ENCODE measurements around the gene TNFRSF19. TPM values are rescaled to one million over a fixed set of nuclear protein-coding genes. Genes with fewer than 3 reads are reported as not detected.

TNFRSF19 gene
- total and polyA plus RNA-seq, 5 donors from 2014 or later: 1.3 to 5.6 (median 1.6) TPM

DNA sequence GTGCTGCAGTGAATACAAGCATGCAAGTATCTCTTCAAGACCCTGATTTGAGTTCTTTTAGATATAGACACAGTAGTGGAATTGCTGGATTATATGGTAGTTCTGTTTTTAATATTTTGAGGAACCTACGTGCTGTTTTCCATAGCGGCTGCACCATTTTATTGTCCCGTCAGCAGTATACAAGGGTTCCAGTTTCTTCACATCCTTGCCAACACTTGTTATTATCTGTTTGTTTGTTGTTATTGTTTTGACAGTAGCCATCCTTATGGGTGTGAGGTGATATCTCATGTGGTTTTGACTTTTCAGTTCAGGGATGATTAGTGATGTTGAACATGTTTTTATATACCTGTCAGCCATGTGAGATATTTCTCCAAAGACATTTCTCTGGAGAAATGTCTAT lies 53.2 kb downstream of the TNFRSF19 start:
- no peak for DNase-seq
- Mint-ChIP-seq H3K4me1 (peaks cover 0 to 2% (median 0%) of the 10 kb centered on the region in 4 donors), H3K27me3 (peaks cover 4% of the 10 kb centered on the region), H3K4me3 (no peak overlapping the region), H3K27ac (no peak overlapping the region), H3K9me3 (no peaks in the 10 kb centered on the region), H3K36me3 (no peaks in the 10 kb centered on the region)
- no peak for ATAC-seq (ENCODE audit: low read depth in 2 of 2)
- H3K27ac ChIP-seq (ENCODE audit: insufficient read depth, low read length, poor library complexity, severe bottlenecking): no peak overlapping the region
- H3K9me3 ChIP-seq (ENCODE audit: control insufficient read depth in 2 of 2, low read length in 2 of 2): no peaks in the 10 kb centered on the region
- H3K4me3 ChIP-seq (ENCODE audit: low read depth, low read length): no peak overlapping the region
- H3K27me3 ChIP-seq (ENCODE audit: control insufficient read depth, insufficient read depth, low read length): peaks cover 3% of the 10 kb centered on the region
- no peaks in the 10 kb centered on the region for H3K36me3 ChIP-seq (ENCODE audit: control insufficient read depth, insufficient read depth, low read length)
- no peaks in the 10 kb centered on the region for H3K4me1 ChIP-seq (ENCODE audit: control insufficient read depth, insufficient read depth, low read length, poor library complexity, severe bottlenecking)

DNA sequence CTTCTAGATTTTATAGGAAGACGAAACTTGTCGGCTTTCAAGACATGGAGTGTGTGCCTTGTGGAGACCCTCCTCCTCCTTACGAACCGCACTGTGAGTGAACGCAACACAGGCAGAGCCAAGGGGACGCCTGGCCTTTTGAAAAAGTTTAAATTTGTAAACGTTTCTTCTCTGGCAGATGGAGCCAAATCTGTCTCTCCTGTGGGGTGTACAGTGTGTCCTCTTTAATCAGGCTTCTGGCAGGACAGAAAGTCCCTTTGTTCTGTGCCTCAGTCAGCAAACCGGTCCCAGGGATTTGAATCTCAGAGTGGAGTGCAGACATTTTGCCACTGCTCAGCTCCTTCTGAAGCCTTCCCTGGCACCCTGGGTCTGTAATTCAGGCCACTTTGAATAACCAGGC lies 56.5 kb downstream of the TNFRSF19 start:
- Mint-ChIP-seq H3K4me1 (peaks cover 0 to 2% (median 0%) of the 10 kb centered on the region in 4 donors), H3K27me3 (peaks cover 5% of the 10 kb centered on the region), H3K36me3 (no peaks in the 10 kb centered on the region), H3K27ac (no peak overlapping the region), H3K9me3 (no peaks in the 10 kb centered on the region), H3K4me3 (no peak overlapping the region)
- ATAC-seq (ENCODE audit: low read depth in 2 of 2): no peak
- no peak for DNase-seq
- H3K36me3 ChIP-seq (ENCODE audit: control insufficient read depth, insufficient read depth, low read length): no peaks in the 10 kb centered on the region
- H3K27ac ChIP-seq (ENCODE audit: insufficient read depth, low read length, poor library complexity, severe bottlenecking): no peak overlapping the region
- no peaks in the 10 kb centered on the region for H3K9me3 ChIP-seq (ENCODE audit: control insufficient read depth in 2 of 2, low read length in 2 of 2)
- H3K4me1 ChIP-seq (ENCODE audit: control insufficient read depth, insufficient read depth, low read length, poor library complexity, severe bottlenecking): no peaks in the 10 kb centered on the region
- peaks cover 3% of the 10 kb centered on the region for H3K27me3 ChIP-seq (ENCODE audit: control insufficient read depth, insufficient read depth, low read length)
- H3K4me3 ChIP-seq (ENCODE audit: low read depth, low read length): no peak overlapping the region

DNA sequence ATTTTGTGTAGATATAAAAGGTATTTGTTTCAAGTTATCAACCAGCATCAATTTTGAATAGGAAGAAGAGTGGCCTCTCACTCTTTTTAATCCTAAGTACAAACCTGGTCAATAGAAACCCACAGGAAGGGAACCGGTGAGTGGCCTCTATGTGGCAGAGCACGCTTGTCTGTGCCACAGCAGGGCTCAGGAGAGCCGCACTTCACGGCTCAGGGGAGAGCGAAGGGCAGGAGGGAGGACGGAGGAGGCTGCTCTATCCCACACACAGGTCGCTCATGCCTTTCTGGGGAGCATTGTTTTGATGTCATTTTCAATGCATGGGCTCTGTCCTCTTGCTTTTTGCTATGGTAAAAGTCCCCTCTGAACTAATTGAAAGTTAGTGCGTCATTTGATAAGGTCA lies 57.2 kb downstream of the TNFRSF19 start:
- Mint-ChIP-seq H3K36me3 (no peaks in the 10 kb centered on the region), H3K4me3 (no peak overlapping the region)

DNA sequence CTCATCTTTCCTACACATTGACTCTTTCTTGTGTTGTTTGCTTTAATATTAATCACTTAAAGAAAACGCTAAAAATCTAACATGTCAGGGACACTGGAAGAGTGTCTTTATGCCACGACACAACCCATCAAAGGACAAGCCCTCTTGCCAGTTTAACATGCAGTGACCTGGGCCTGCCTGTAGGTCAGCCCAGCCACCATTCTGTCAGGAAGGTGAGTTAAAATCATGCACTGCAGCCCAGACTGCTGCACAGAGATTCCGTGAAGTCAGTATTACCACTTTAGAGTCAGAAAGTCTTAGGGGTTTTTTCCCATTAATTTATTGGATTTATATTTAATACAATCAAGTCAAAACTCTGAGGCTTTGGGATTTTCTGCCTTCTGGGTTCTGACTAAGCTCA lies 58.0 kb downstream of the TNFRSF19 start:
- Mint-ChIP-seq H3K27me3 (peaks cover 9% of the 10 kb centered on the region), H3K27ac (no peak overlapping the region), H3K9me3 (no peaks in the 10 kb centered on the region), H3K4me1 (peaks cover 0 to 2% (median 0%) of the 10 kb centered on the region in 4 donors), H3K4me3 (no peak overlapping the region), H3K36me3 (no peaks in the 10 kb centered on the region)
- Histone ChIP-seq H3K9me3 (ENCODE audit: control insufficient read depth in 2 of 2, low read length in 2 of 2) (no peaks in the 10 kb centered on the region), H3K27me3 (ENCODE audit: control insufficient read depth, insufficient read depth, low read length) (peaks cover 3% of the 10 kb centered on the region), H3K27ac (ENCODE audit: insufficient read depth, low read length, poor library complexity, severe bottlenecking) (no peak overlapping the region), H3K4me3 (ENCODE audit: low read depth, low read length) (no peak overlapping the region), H3K4me1 (ENCODE audit: control insufficient read depth, insufficient read depth, low read length, poor library complexity, severe bottlenecking) (no peaks in the 10 kb centered on the region), H3K36me3 (ENCODE audit: control insufficient read depth, insufficient read depth, low read length) (no peaks in the 10 kb centered on the region)
- no peak for ATAC-seq (ENCODE audit: low read depth in 2 of 2)
- no peak for DNase-seq

More for the DNA sequence above, 57.2 kb downstream of the TNFRSF19 start:
- Mint-ChIP-seq H3K4me1 (peaks cover 0 to 2% (median 0%) of the 10 kb centered on the region in 4 donors), H3K9me3 (no peaks in the 10 kb centered on the region), H3K27me3 (peaks cover 6% of the 10 kb centered on the region), H3K27ac (peak overlapping the region in 1 of 3 donors; percentile 2)
- ATAC-seq (ENCODE audit: low read depth in 2 of 2) (no peak), DNase-seq (no peak)
- no peaks in the 10 kb centered on the region for H3K36me3 ChIP-seq (ENCODE audit: control insufficient read depth, insufficient read depth, low read length)
- no peaks in the 10 kb centered on the region for H3K9me3 ChIP-seq (ENCODE audit: control insufficient read depth in 2 of 2, low read length in 2 of 2)
- peaks cover 3% of the 10 kb centered on the region for H3K27me3 ChIP-seq (ENCODE audit: control insufficient read depth, insufficient read depth, low read length)
- H3K4me3 ChIP-seq (ENCODE audit: low read depth, low read length): no peak overlapping the region
- no peaks in the 10 kb centered on the region for H3K4me1 ChIP-seq (ENCODE audit: control insufficient read depth, insufficient read depth, low read length, poor library complexity, severe bottlenecking)
- no peak overlapping the region for H3K27ac ChIP-seq (ENCODE audit: insufficient read depth, low read length, poor library complexity, severe bottlenecking)

- H3K4me1 ChIP-seq (ENCODE audit: control insufficient read depth, insufficient read depth, low read length, poor library complexity, severe bottlenecking): no peaks in the 10 kb centered on the region
- Mint-ChIP-seq H3K36me3 (no peaks in the 10 kb centered on the region), H3K27me3 (peaks cover 9% of the 10 kb centered on the region), H3K4me3 (no peak overlapping the region), H3K27ac (no peak overlapping the region), H3K4me1 (no peaks in the 10 kb centered on the region), H3K9me3 (no peaks in the 10 kb centered on the region)
- H3K27ac ChIP-seq (ENCODE audit: insufficient read depth, low read length, poor library complexity, severe bottlenecking): no peak overlapping the region
- DNase-seq: no peak
- no peaks in the 10 kb centered on the region for H3K36me3 ChIP-seq (ENCODE audit: control insufficient read depth, insufficient read depth, low read length)
- ATAC-seq (ENCODE audit: low read depth in 2 of 2): no peak
- peaks cover 3% of the 10 kb centered on the region for H3K27me3 ChIP-seq (ENCODE audit: control insufficient read depth, insufficient read depth, low read length)
- H3K9me3 ChIP-seq (ENCODE audit: control insufficient read depth in 2 of 2, low read length in 2 of 2): no peaks in the 10 kb centered on the region
- no peak overlapping the region for H3K4me3 ChIP-seq (ENCODE audit: low read depth, low read length)
Observed at GRCh38 chr13:23628765-23629565, 58.8 kb downstream of the TNFRSF19 start.

- H3K27ac ChIP-seq (ENCODE audit: insufficient read depth, low read length, poor library complexity, severe bottlenecking): no peak overlapping the region
Observed at GRCh38 chr13:23629566-23630272, 59.5 kb downstream of the TNFRSF19 start.

GRCh38 chr13:23630349-23631093 lies 60.3 kb downstream of the TNFRSF19 start:
- DNase-seq (no peak), ATAC-seq (ENCODE audit: low read depth in 2 of 2) (no peak)
- Mint-ChIP-seq H3K27me3 (peaks cover 9% of the 10 kb centered on the region), H3K4me1 (no peaks in the 10 kb centered on the region), H3K4me3 (no peak overlapping the region), H3K36me3 (no peaks in the 10 kb centered on the region), H3K9me3 (peaks cover 0 to 2% (median 0%) of the 10 kb centered on the region in 7 donors), H3K27ac (no peak overlapping the region)
- H3K4me3 ChIP-seq (ENCODE audit: low read depth, low read length): no peak overlapping the region
- H3K27me3 ChIP-seq (ENCODE audit: control insufficient read depth, insufficient read depth, low read length): peaks cover 3% of the 10 kb centered on the region
- no peaks in the 10 kb centered on the region for H3K4me1 ChIP-seq (ENCODE audit: control insufficient read depth, insufficient read depth, low read length, poor library complexity, severe bottlenecking)
- no peaks in the 10 kb centered on the region for H3K36me3 ChIP-seq (ENCODE audit: control insufficient read depth, insufficient read depth, low read length)
- H3K27ac ChIP-seq (ENCODE audit: insufficient read depth, low read length, poor library complexity, severe bottlenecking): no peak overlapping the region
- H3K9me3 ChIP-seq (ENCODE audit: control insufficient read depth in 2 of 2, low read length in 2 of 2): no peaks in the 10 kb centered on the region

More at GRCh38 chr13:23629566-23630272, 59.5 kb downstream of the TNFRSF19 start:
- Mint-ChIP-seq H3K27me3 (peaks cover 9% of the 10 kb centered on the region), H3K4me1 (no peaks in the 10 kb centered on the region), H3K9me3 (peaks cover 0 to 2% (median 0%) of the 10 kb centered on the region in 7 donors), H3K27ac (no peak overlapping the region), H3K4me3 (no peak overlapping the region), H3K36me3 (no peaks in the 10 kb centered on the region)
- H3K36me3 ChIP-seq (ENCODE audit: control insufficient read depth, insufficient read depth, low read length): no peaks in the 10 kb centered on the region
- ATAC-seq (ENCODE audit: low read depth in 2 of 2): no peak
- no peak for DNase-seq
- H3K9me3 ChIP-seq (ENCODE audit: control insufficient read depth in 2 of 2, low read length in 2 of 2): no peaks in the 10 kb centered on the region
- H3K27me3 ChIP-seq (ENCODE audit: control insufficient read depth, insufficient read depth, low read length): peaks cover 3% of the 10 kb centered on the region
- no peak overlapping the region for H3K4me3 ChIP-seq (ENCODE audit: low read depth, low read length)
- no peaks in the 10 kb centered on the region for H3K4me1 ChIP-seq (ENCODE audit: control insufficient read depth, insufficient read depth, low read length, poor library complexity, severe bottlenecking)

Measured in CD4-positive, CD25-positive, alpha-beta regulatory T cell (primary cell).